ENCODE data around the gene RASL10A.

DNA sequence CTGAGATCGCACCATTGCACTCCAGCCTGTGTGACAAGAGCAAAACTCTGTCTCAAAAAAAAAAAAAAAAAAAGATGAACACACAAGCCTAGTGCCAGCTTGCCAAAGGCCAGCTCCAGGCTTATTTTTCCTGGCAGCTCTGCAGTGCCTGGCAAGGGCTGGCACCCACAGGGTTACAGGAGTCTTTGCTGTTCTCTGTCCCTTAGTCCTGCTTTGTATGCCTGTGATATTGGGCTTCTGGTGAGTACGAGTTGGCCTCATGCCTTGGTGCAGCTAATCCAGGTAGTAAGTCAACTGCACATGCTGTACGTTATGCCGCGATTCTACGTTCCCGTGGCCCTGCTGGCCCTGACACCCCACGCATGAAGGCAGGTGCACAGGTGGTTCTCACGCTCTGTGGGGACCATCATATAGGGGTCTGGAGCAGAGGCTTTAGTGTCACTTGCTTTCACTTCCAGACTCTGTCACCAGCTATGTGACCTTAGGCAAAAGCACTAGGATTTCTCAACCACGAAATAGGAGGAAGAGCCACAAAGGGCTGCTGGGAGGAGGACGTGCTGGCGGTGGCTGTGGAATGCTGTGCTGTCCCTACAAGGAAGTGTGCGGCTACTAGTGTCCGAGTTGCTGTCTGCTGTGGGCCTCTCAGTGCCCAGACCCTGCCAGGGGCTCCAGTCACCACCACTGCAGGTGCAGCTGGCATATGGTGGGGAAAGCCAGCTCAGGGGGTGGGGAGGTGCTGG is 21.4 kb upstream of the RASL10A start:
- no peak for TF ChIP-seq POLR2A (IDR thresholded peaks at IDR 0.05; ENCODE audit: extremely low read depth, insufficient read length)
- TF ChIP-seq, protein P1, sequence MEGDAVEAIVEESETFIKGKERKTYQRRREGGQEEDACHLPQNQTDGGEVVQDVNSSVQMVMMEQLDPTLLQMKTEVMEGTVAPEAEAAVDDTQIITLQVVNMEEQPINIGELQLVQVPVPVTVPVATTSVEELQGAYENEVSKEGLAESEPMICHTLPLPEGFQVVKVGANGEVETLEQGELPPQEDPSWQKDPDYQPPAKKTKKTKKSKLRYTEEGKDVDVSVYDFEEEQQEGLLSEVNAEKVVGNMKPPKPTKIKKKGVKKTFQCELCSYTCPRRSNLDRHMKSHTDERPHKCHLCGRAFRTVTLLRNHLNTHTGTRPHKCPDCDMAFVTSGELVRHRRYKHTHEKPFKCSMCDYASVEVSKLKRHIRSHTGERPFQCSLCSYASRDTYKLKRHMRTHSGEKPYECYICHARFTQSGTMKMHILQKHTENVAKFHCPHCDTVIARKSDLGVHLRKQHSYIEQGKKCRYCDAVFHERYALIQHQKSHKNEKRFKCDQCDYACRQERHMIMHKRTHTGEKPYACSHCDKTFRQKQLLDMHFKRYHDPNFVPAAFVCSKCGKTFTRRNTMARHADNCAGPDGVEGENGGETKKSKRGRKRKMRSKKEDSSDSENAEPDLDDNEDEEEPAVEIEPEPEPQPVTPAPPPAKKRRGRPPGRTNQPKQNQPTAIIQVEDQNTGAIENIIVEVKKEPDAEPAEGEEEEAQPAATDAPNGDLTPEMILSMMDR (IDR thresholded peaks at IDR 0.05; ENCODE audit: low read depth, low read length) = no peak
